ENCODE data around the gene SPRING1. TPM values are rescaled to one million over a fixed set of nuclear protein-coding genes. Genes with fewer than 3 reads are reported as not detected.
A peak's percentile ranks its signal among the peaks of the same experiment; 100 is the strongest.

SPRING1 gene
- total and polyA plus RNA-seq, 2 of the 13 experiments (the other 11 are each of a cell fraction or from before 2014, with no cell fraction given), result 20.0 to 51.8 TPM

GRCh38 chr12:116739381-116739887 is 1.6 kb upstream of the SPRING1 start:
- H3K27me3 ChIP-seq (ENCODE audit: control insufficient read depth in 1 of 2, insufficient read depth in 2 of 2, low read length in 2 of 2), result no peaks in the 10 kb centered on the region; a peak in 1 of 5 replicates
- in situ Hi-C loops (cut with HindIII; ENCODE audit: extremely low pct_ligation_motif_present, low pct_unique_long_range_greater_than_20kb), result no loop called here
- peaks cover 18% of the 10 kb centered on the region for H3K79me2 ChIP-seq (ENCODE audit: insufficient read depth, low read length)
- ATAC-seq (no peak), FAIRE-seq (no peak), DNase-seq (ENCODE audit: low spot score) (no peak)
- H4K20me1 ChIP-seq (ENCODE audit: insufficient read depth, low read length), result no peaks in the 10 kb centered on the region; the same call in 1 of the 2 replicates
- peak overlapping the region; percentile 92; the same call in 1 of the 2 replicates for H3K4me2 ChIP-seq (ENCODE audit: low read depth, low read length)
- no peak overlapping the region for H3K9ac ChIP-seq (ENCODE audit: insufficient read depth, low read depth, low read length)
- peaks cover 0 to 1% of the 10 kb centered on the region in 2 experiments; a peak in 1 of 5 replicates for H3K36me3 ChIP-seq (replicated peaks in 1 of 2; ENCODE audit: control insufficient read depth in 1 of 2, insufficient read depth in 2 of 2, low read length in 2 of 2)
- ChIA-PET POLR2A (no interaction called here), CTCF (ENCODE audit: low intra/inter-chr PET ratio, low total read pairs) (no interaction called here)
- no peak overlapping the region for H2AFZ ChIP-seq (ENCODE audit: low read length)
- BruUV-seq (replicated peaks), result no TSS peak
- intact Hi-C loops (cut with micrococcal nuclease; ENCODE audit: unreplicated experiment), result loop anchor here (10.0 kb wide), 1 partner anchor 175 kb away; the partner anchor contains the start of gene FBXW8
- 89% methylated on average over 7 of the region's 7 CpGs for WGBS (ENCODE audit: low lambda C conversion rate)
- peaks cover 33% of the 10 kb centered on the region for H3K4me1 ChIP-seq (ENCODE audit: insufficient read depth, low read length)
- H3K4me3 ChIP-seq (replicated peaks in 1 of 3; ENCODE audit: insufficient read depth in 1 of 3, low read depth in 2 of 3, low read length in 3 of 3), result no peak overlapping the region
- H3K27ac ChIP-seq (ENCODE audit: extremely low read length, insufficient read depth, low read length), result no peak overlapping the region
- TF ChIP-seq CBFB (CRISPR knock-in tag; IDR thresholded peaks at IDR 0.05) (no peak), ARID5B (CRISPR knock-in tag; IDR thresholded peaks at IDR 0.05) (no peak), FOXA3 (CRISPR knock-in tag; IDR thresholded peaks at IDR 0.05) (no peak), TBX2 (CRISPR knock-in tag; IDR thresholded peaks at IDR 0.05; ENCODE audit: borderline replicate concordance) (no peak), SKI (IDR thresholded peaks at IDR 0.05; ENCODE audit: partially characterized antibody) (no peak), ZNF619 (CRISPR knock-in tag; IDR thresholded peaks at IDR 0.05) (no peak), HCFC1 (IDR thresholded peaks at IDR 0.05; ENCODE audit: low read depth, low read length) (no peak), TCF12 (IDR thresholded peaks at IDR 0.05) (no peak), TCF12 (CRISPR knock-in tag; IDR thresholded peaks at IDR 0.05) (no peak), KAT8 (CRISPR knock-in tag; IDR thresholded peaks at IDR 0.05) (no peak), ZNF367 (CRISPR knock-in tag; IDR thresholded peaks at IDR 0.05; ENCODE audit: borderline replicate concordance) (no peak), PAWR (CRISPR knock-in tag; IDR thresholded peaks at IDR 0.05; ENCODE audit: borderline replicate concordance) (no peak), MED1 (CRISPR knock-in tag; IDR thresholded peaks at IDR 0.05) (no peak), ZNF446 (CRISPR knock-in tag; IDR thresholded peaks at IDR 0.05) (no peak), PRMT3 (CRISPR knock-in tag; IDR thresholded peaks at IDR 0.05; ENCODE audit: borderline replicate concordance, low read depth) (no peak), ARID2 (CRISPR knock-in tag; IDR thresholded peaks at IDR 0.05; ENCODE audit: borderline replicate concordance) (no peak), PLRG1 (conservative IDR thresholded peaks at IDR 0.05) (no peak)
- no peaks in the 10 kb centered on the region for H3K9me3 ChIP-seq (ENCODE audit: low read length)

Data from HepG2 (cell line).